Transverse colon (tissue), 4 donors: ENCODE results near the gene FAM227A. TPM values are rescaled to one million over a fixed set of nuclear protein-coding genes. Genes with fewer than 3 reads are reported as not detected.

Source experiments
- DNase-seq: peaks from one replicate; pipeline ENCODE4 v3.0.0-alpha.2; 2019
- H3K27ac ChIP-seq, 4 donors: fragments of 200-600 bp; sonication (generic); 2 replicates each; pipeline ENCODE4 v1.5.1; 2016 to 2018; ENCODE audit warnings: inconsistent platforms in 4 of 4
- H3K27me3 ChIP-seq: fragments of 200-600 bp; sonication (generic); 2 replicates; pipeline ENCODE4 v1.5.1; 2017; ENCODE audit warnings: inconsistent platforms
- H3K36me3 ChIP-seq, 4 donors: fragments of 200-600 bp; sonication (generic); 2 replicates each; pipeline ENCODE4 v1.5.1; 2017 to 2019; ENCODE audit warnings: inconsistent platforms in 4 of 4
- H3K4me1 ChIP-seq, 4 donors: fragments of 200-600 bp; sonication (generic); 2 replicates each; pipeline ENCODE4 v1.5.1; 2017 to 2020; ENCODE audit warnings: inconsistent platforms in 4 of 4
- H3K4me3 ChIP-seq, 4 donors: fragments of 200-600 bp; sonication (generic); 1 replicate in 1 of 4; 2 replicates in 3 of 4; pipeline versions ENCODE4 v1.5.1 to v1.6.1; 2017 to 2019; ENCODE audit warnings: inconsistent platforms in 4 of 4
- H3K9me3 ChIP-seq, 2 donors: fragments of 200-600 bp; sonication (generic); 2 replicates each; pipeline ENCODE4 v1.5.1; 2017 to 2019; ENCODE audit warnings: inconsistent platforms in 2 of 2
- EP300 ChIP-seq: sonication (generic); formaldehyde crosslinking; IDR thresholded peaks from one replicate; pipeline ENCODE4 v1.6.1; 2017; ENCODE audit warnings: antibody characterized with exemption, low read depth
- POLR2A ChIP-seq: fragments of 450-650 bp; IDR thresholded peaks from one replicate; pipeline ENCODE4 v1.6.1; 2016; ENCODE audit warnings: antibody characterized with exemption, mild to moderate bottlenecking, moderate library complexity
- POLR2AphosphoS5 ChIP-seq, 3 donors: sonication (generic); formaldehyde crosslinking; IDR thresholded peaks; one replicate each; pipeline ENCODE4 v1.6.1; 2016; ENCODE audit warnings: antibody characterized with exemption in 3 of 3
- WGBS, 2 donors: methylation state at CpG; one replicate each; pipeline ENCODE4 v1.1.5; 2018; ENCODE audit warnings: low coverage in 1 of 2; 5-methylcytosine and 5-hydroxymethylcytosine counted together
- in situ Hi-C, 4 donors: fragments of 200-750 bp; cut with MboI; loops; one replicate each; pipeline versions ENCODE4 v1.15.0 to v1.15.1; 2017; ENCODE audit warnings: low sequenced_read_pairs in 3 of 4, low pct_ligation_motif_present in 1 of 4, low pct_unique_long_range_greater_than_20kb in 1 of 4
- intact Hi-C: fragments of 100-400 bp; cut with DNase I; formaldehyde crosslinking; loops from one replicate; pipeline ENCODE4 v1.15.1; 2023; ENCODE audit warnings: low total_unique reads
- total RNA-seq, 4 donors: library from RNA; depleted of rRNA; stranded (reverse); fragments of >200 nt; gene quantifications; one replicate each; pipeline ENCODE4 v1.1.0, GENCODE V29; 2016
- TF ChIP-seq, protein P1 (sequence below), 5 experiments: fragments of 200-600 bp in 3 of 5; fragments of 450-650 bp in 2 of 5; sonication (generic) in 3 of 5; IDR thresholded peaks; 1 replicate in 2 of 5; 2 replicates in 3 of 5; pipeline ENCODE4 v1.5.1; 2016 to 2017; ENCODE audit warnings: antibody characterized with exemption in 5 of 5, inconsistent platforms in 3 of 5, mild to moderate bottlenecking in 2 of 5, moderate library complexity in 1 of 5

The FAM227A gene
- total RNA-seq, 4 donors from 2014 or later, result 0.20 to 0.79 (median 0.27) TPM; not detected in 1

GRCh38 chr22:38565441-38565840 is 90.8 kb downstream of the FAM227A start:
- TF ChIP-seq POLR2A (no peak), POLR2AphosphoS5 (IDR thresholded peaks at IDR 0.05) (no peak)
- TF ChIP-seq, protein P1, sequence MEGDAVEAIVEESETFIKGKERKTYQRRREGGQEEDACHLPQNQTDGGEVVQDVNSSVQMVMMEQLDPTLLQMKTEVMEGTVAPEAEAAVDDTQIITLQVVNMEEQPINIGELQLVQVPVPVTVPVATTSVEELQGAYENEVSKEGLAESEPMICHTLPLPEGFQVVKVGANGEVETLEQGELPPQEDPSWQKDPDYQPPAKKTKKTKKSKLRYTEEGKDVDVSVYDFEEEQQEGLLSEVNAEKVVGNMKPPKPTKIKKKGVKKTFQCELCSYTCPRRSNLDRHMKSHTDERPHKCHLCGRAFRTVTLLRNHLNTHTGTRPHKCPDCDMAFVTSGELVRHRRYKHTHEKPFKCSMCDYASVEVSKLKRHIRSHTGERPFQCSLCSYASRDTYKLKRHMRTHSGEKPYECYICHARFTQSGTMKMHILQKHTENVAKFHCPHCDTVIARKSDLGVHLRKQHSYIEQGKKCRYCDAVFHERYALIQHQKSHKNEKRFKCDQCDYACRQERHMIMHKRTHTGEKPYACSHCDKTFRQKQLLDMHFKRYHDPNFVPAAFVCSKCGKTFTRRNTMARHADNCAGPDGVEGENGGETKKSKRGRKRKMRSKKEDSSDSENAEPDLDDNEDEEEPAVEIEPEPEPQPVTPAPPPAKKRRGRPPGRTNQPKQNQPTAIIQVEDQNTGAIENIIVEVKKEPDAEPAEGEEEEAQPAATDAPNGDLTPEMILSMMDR (IDR thresholded peaks at IDR 0.05), result no peak
- Histone ChIP-seq H3K27me3 (no peaks in the 10 kb centered on the region), H3K4me3 (no peak overlapping the region), H3K9me3 (no peaks in the 10 kb centered on the region), H3K27ac (no peak overlapping the region), H3K4me1 (peaks cover 0 to 10% (median 3%) of the 10 kb centered on the region in 4 donors), H3K36me3 (no peaks in the 10 kb centered on the region)
- DNase-seq, result no peak
- in situ Hi-C loops, result loop anchor here in 1 of 4 donors (25.0 kb wide), 1 partner anchor 503 kb away; the partner anchor contains the start of gene PICK1
- intact Hi-C loops, result no loop called here
- WGBS, 2 donors, result 88% methylated on average over 1 of the region's 1 CpG; no CpG with 5 or more reads in 1 of the 2 donors

- TF ChIP-seq, protein P1 (IDR thresholded peaks at IDR 0.05), result no peak
- TF ChIP-seq POLR2A, result no peak
- no peak for TF ChIP-seq EP300
- no peak for TF ChIP-seq POLR2AphosphoS5 (IDR thresholded peaks at IDR 0.05)
- H3K27ac ChIP-seq, result no peak overlapping the region
- DNase-seq, result no peak
- no peak overlapping the region for H3K4me3 ChIP-seq
- in situ Hi-C loops, result loop anchor here in 1 of 4 donors (25.0 kb wide), 1 partner anchor 502 kb away; the partner anchor contains the start of gene PICK1
- H3K27me3 ChIP-seq, result no peaks in the 10 kb centered on the region
- 69 to 79% methylated on average over 2 of the region's 2 CpGs for WGBS, 2 donors
- H3K4me1 ChIP-seq, result peaks cover 0 to 5% (median 1%) of the 10 kb centered on the region in 4 donors
- intact Hi-C loops, result no loop called here
- H3K9me3 ChIP-seq, result no peaks in the 10 kb centered on the region
- H3K36me3 ChIP-seq, result no peaks in the 10 kb centered on the region
Measured at GRCh38 chr22:38564669-38565068, 91.5 kb downstream of the FAM227A start.

- no peaks in the 10 kb centered on the region for H3K4me1 ChIP-seq
- TF ChIP-seq, protein P1 (IDR thresholded peaks at IDR 0.05), result no peak
- no peak for TF ChIP-seq EP300
- no peak for TF ChIP-seq POLR2A
- no peak for TF ChIP-seq POLR2AphosphoS5 (IDR thresholded peaks at IDR 0.05)
- no peak overlapping the region for H3K27ac ChIP-seq
- intact Hi-C loops, result no loop called here
- H3K36me3 ChIP-seq, result no peaks in the 10 kb centered on the region
- WGBS, 2 donors, result 83 to 90% methylated on average over 3 of the region's 3 CpGs
- in situ Hi-C loops, result loop anchor here in 1 of 4 donors (25.0 kb wide), 1 partner anchor 492 kb away; the partner anchor contains the start of gene PICK1
- DNase-seq, result no peak
- H3K9me3 ChIP-seq, result no peaks in the 10 kb centered on the region
- H3K4me3 ChIP-seq, result no peak overlapping the region
- H3K27me3 ChIP-seq, result no peaks in the 10 kb centered on the region
Measured at GRCh38 chr22:38554281-38554680, 101.9 kb downstream of the FAM227A start.

GRCh38 chr22:38549101-38549894 is 106.9 kb downstream of the FAM227A start:
- TF ChIP-seq EP300 (no peak), POLR2A (no peak), POLR2AphosphoS5 (IDR thresholded peaks at IDR 0.05) (no peak)
- TF ChIP-seq, protein P1 (IDR thresholded peaks at IDR 0.05), result no peak
- H3K4me1 ChIP-seq, result no peaks in the 10 kb centered on the region
- in situ Hi-C loops (no loop called here), intact Hi-C loops (no loop called here)
- H3K36me3 ChIP-seq, result no peaks in the 10 kb centered on the region
- no peak overlapping the region for H3K27ac ChIP-seq
- H3K9me3 ChIP-seq, result peaks cover 0 to 1% of the 10 kb centered on the region in 2 donors
- H3K4me3 ChIP-seq, result no peak overlapping the region
- no peaks in the 10 kb centered on the region for H3K27me3 ChIP-seq
- DNase-seq, result no peak
- WGBS, 2 donors, result 46 to 62% methylated on average over 3 to 7 of the region's 7 CpGs
